Measurements from ENCODE around the gene SLC25A27. TPM values are rescaled to one million over a fixed set of nuclear protein-coding genes. Genes with fewer than 3 reads are reported as not detected.

Gene SLC25A27
- total and polyA plus RNA-seq, 2 donors (not counting 1 experiment from before 2014, with no cell fraction given): 0.75 to 3.8 TPM

GRCh38 chr6:46610862-46611553 lies 41.8 kb upstream of the SLC25A27 start:
- H3K4me1 Mint-ChIP-seq: no peaks in the 10 kb centered on the region
- Histone ChIP-seq H3K9me3 (ENCODE audit: control extremely low read depth in 1 of 3, control insufficient read depth in 2 of 3, insufficient read depth in 1 of 3, low read length in 2 of 3) (no peaks in the 10 kb centered on the region), H3K79me2 (ENCODE audit: control insufficient read depth, insufficient read depth, low read length) (no peaks in the 10 kb centered on the region), H2AFZ (ENCODE audit: insufficient read depth, low read depth, low read length, poor library complexity, severe bottlenecking) (no peak overlapping the region), H3K9ac (ENCODE audit: low read length) (no peak overlapping the region), H3K36me3 (replicated peaks in 1 of 2; ENCODE audit: control extremely low read depth in 1 of 2, control insufficient read depth in 1 of 2, extremely low read depth in 1 of 2, insufficient read depth in 2 of 2, low read length in 1 of 2) (no peaks in the 10 kb centered on the region), H3K27me3 (replicated peaks in 1 of 4; ENCODE audit: control extremely low read depth in 1 of 4, control insufficient read depth in 3 of 4, insufficient read depth in 4 of 4, low read length in 3 of 4) (no peaks in the 10 kb centered on the region), H3K4me2 (replicated peaks; ENCODE audit: low read depth, low read length, poor library complexity, severe bottlenecking) (no peak overlapping the region), H3K27ac (ENCODE audit: low read length in 2 of 2) (no peak overlapping the region), H4K20me1 (ENCODE audit: control insufficient read depth, insufficient read depth, low read length, poor library complexity, severe bottlenecking) (no peaks in the 10 kb centered on the region), H3K4me1 (ENCODE audit: control insufficient read depth in 2 of 2, insufficient read depth in 2 of 2, low read length in 2 of 2) (no peaks in the 10 kb centered on the region), H3K4me3 (ENCODE audit: control extremely low read depth in 1 of 5, extremely low read depth in 1 of 5, insufficient read depth in 1 of 5, low read depth in 2 of 5, low read length in 4 of 5) (no peak overlapping the region)
- DNase-seq (no peak), ATAC-seq (ENCODE audit: low read depth) (no peak)
- H3K27me3 Mint-ChIP-seq: peaks cover 9% of the 10 kb centered on the region
- intact Hi-C loops (cut with micrococcal nuclease): no loop called here
- no peak overlapping the region for H3K4me3 Mint-ChIP-seq
- TF ChIP-seq CTCF (IDR thresholded peaks at IDR 0.05) (no peak), EZH2 (IDR thresholded peaks at IDR 0.05; ENCODE audit: borderline replicate concordance, insufficient read depth, low read depth, low read length, poor library complexity, severe bottlenecking) (no peak)
- WGBS (ENCODE audit: insufficient coverage): no CpG with 5 or more reads among the region's 3 CpGs
- CTCF ChIA-PET: no interaction called here
- H3K9me3 Mint-ChIP-seq (ENCODE audit: insufficient read depth): no peaks in the 10 kb centered on the region
- POLR2A ChIA-PET: no interaction called here
- no peak overlapping the region for H3K27ac Mint-ChIP-seq

- 100% methylated on average over 1 of the region's 2 CpGs for WGBS (ENCODE audit: insufficient coverage)
- no peaks in the 10 kb centered on the region for H3K36me3 ChIP-seq (replicated peaks in 1 of 2; ENCODE audit: control extremely low read depth in 1 of 2, control insufficient read depth in 1 of 2, extremely low read depth in 1 of 2, insufficient read depth in 2 of 2, low read length in 1 of 2)
- H4K20me1 ChIP-seq (ENCODE audit: control insufficient read depth, insufficient read depth, low read length, poor library complexity, severe bottlenecking): no peaks in the 10 kb centered on the region
- DNase-seq (no peak), ATAC-seq (ENCODE audit: low read depth) (no peak)
- Mint-ChIP-seq H3K9me3 (ENCODE audit: insufficient read depth) (no peaks in the 10 kb centered on the region), H3K4me3 (no peak overlapping the region), H3K27me3 (peaks cover 14% of the 10 kb centered on the region), H3K27ac (no peak overlapping the region), H3K4me1 (no peaks in the 10 kb centered on the region)
- intact Hi-C loops (cut with micrococcal nuclease): no loop called here
- H3K27me3 ChIP-seq (replicated peaks in 1 of 4; ENCODE audit: control extremely low read depth in 1 of 4, control insufficient read depth in 3 of 4, insufficient read depth in 4 of 4, low read length in 3 of 4): no peaks in the 10 kb centered on the region
- POLR2A ChIA-PET: no interaction called here
- H3K9me3 ChIP-seq (ENCODE audit: control extremely low read depth in 1 of 3, control insufficient read depth in 2 of 3, insufficient read depth in 1 of 3, low read length in 2 of 3): no peaks in the 10 kb centered on the region
- H3K4me1 ChIP-seq (ENCODE audit: control insufficient read depth in 2 of 2, insufficient read depth in 2 of 2, low read length in 2 of 2): no peaks in the 10 kb centered on the region
- H3K27ac ChIP-seq (ENCODE audit: low read length in 2 of 2): no peak overlapping the region
- no peak overlapping the region for H3K4me2 ChIP-seq (replicated peaks; ENCODE audit: low read depth, low read length, poor library complexity, severe bottlenecking)
- no peak overlapping the region for H3K4me3 ChIP-seq (ENCODE audit: control extremely low read depth in 1 of 5, extremely low read depth in 1 of 5, insufficient read depth in 1 of 5, low read depth in 2 of 5, low read length in 4 of 5)
- H3K79me2 ChIP-seq (ENCODE audit: control insufficient read depth, insufficient read depth, low read length): no peaks in the 10 kb centered on the region
- H2AFZ ChIP-seq (ENCODE audit: insufficient read depth, low read depth, low read length, poor library complexity, severe bottlenecking): no peak overlapping the region
- TF ChIP-seq EZH2 (IDR thresholded peaks at IDR 0.05; ENCODE audit: borderline replicate concordance, insufficient read depth, low read depth, low read length, poor library complexity, severe bottlenecking): no peak
- no peak for TF ChIP-seq CTCF (IDR thresholded peaks at IDR 0.05)
- no peak overlapping the region for H3K9ac ChIP-seq (ENCODE audit: low read length)
- CTCF ChIA-PET: no interaction called here
Measured at GRCh38 chr6:46612645-46613044, 40.1 kb upstream of the SLC25A27 start.
